Nucleus accumbens (tissue), 56 donors: ENCODE results near the gene VDAC2.
"Not testable (repeated sequence)": the region's sequence is repeated elsewhere in the genome, so short reads cannot be mapped to it uniquely, and the experiment has no call there.

Experiments
- DNase-seq, 56 donors: peaks; one replicate each; lab custom pipeline; 2025; lab: John Stamatoyannopoulos, UW

VDAC2 gene

DNA sequence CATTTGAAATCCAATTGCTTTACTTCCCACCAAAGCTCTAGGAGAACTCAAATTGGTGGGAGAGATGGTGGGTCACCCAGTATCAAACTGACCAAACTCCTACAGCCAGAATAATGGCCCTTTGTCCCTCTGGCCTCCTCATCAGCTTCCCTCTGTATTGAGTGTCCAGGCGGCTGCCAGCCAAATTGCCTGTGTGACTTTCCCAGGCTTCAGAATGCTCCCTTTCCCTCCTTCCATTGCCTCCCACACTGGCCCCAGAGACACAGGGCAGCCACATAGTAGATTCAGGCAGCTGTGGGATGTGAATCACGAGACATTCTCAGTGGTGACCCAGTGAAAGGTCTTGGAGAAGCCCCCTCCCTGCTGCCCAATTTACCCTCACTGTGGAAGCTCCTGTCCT lies 12.7 kb upstream of the VDAC2 start:
- DNase-seq, result peak in 37 of 56 donors; percentile 1 to 64 (median 25)

GRCh38 chr10:75199949-75200348 lies 10.6 kb upstream of the VDAC2 start:
- not testable (repeated sequence) for DNase-seq

GRCh38 chr10:75201793-75202307 lies 8.7 kb upstream of the VDAC2 start:
- DNase-seq, result no peak

DNA sequence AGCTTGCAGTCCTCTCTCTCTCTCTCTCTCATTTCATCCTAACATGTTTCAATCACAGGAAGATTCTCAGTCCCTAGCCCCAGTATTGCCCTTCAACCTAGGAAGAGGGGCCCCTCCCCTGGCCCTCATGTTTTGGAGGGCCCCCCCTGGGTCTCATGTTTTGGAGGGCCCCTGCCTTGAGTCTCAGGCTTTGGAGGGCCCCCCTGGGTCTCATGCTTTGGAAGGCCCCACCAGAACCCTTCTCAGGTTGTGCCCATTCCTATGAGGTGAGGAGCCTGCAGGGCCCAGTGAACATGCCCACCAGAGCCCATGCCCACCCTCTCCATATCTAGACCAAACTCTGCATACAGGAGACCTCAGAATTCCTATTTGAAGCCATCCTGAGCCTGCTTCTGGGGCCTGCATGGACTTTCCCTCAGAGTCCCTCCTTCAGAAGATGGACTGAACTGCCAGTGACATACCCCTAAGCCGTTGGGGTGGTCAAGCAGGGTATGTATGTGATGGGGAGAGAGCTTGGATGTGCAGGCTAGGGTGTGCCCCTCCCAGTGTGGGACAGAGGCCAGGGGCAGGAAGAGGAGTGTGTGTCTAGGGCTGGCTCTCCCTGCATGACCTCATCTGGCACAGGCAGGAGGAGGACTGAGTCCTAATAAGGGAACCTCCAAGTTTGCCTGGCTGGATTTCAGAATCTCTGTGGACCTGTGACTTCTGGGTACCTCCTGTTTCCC lies 8.1 kb upstream of the VDAC2 start:
- no peak for DNase-seq

GRCh38 chr10:75203046-75203620 lies 7.5 kb upstream of the VDAC2 start:
- DNase-seq, result not testable (repeated sequence)

DNA sequence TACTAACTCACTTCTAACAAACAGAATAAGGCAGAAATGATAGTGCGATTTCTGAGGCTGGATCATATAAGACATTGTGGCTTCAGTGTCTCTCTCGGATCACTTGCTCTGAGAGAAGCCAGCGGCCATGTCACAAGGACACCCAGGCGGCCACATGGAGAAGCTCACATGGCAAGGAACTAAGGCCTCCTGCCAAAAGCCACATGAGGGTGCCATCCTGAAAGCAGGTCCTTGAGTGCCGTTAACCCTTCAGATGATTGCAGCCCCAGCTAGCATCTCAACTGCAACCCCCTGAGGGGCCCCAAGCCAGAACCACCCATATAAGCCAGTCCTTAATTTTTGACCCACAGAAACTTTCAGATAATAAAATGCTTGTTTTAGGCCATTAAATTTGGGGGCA lies 6.9 kb upstream of the VDAC2 start:
- no peak for DNase-seq

DNA sequence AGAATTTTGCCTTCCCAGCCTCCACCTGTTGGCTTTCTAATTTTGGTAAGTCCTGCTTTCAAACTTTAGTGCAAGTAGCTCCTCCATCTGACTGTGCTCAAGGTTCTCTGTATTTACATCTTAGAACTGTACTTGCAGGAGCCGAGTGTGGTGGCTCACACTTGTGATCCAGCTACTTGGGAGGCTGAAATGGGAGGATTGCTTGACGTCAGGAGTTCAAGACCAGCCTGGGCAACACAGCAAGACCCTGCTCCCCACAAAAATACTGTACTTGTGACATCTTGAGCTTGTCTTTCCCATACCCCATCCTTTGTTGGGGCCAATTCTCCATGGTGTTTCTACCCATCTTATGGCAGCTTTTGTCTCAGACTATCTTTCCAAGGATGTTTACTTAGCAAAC lies 4.7 kb upstream of the VDAC2 start:
- no peak for DNase-seq

GRCh38 chr10:75206638-75207037 lies 4.0 kb upstream of the VDAC2 start:
- not testable (repeated sequence) for DNase-seq

DNA sequence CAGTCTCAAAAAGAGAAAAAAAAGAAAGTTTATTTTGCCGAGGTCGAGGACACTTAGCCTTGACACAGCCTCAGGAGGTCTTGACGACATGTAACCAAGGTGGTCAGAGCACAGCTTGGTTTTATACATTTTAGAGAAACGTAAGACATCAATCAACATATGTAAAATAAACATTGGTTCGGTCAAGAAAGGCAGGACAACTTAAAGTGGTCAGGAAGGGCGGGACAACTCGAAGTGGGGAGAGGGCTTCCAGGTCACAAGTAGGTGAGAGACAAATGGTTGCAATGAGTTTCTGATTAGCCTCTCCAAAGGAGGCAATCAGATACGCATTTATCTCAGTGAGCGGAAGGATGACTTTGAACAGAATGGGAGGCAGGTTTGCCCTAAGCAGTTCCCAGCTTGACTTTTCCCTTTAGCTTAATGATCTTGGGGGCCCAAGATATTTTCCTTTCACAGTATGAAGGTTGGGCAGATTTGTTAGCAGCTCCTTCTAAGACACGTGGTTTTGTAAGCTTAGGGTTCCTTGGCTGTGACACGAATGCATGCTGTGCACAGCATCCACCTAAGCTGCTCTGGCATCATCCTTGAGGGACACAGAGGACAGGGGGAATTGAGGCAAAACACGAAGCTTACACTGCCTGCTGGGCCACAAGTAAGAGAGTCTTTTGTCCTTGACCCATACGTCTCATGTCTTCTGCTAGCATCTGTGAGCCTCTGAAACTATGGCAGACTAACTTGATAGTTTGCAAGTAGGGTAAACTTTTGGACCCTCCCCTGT lies 3.3 kb upstream of the VDAC2 start:
- DNase-seq, result no peak

- no peak for DNase-seq
Measured at GRCh38 chr10:75207857-75208144, 2.8 kb upstream of the VDAC2 start.

DNA sequence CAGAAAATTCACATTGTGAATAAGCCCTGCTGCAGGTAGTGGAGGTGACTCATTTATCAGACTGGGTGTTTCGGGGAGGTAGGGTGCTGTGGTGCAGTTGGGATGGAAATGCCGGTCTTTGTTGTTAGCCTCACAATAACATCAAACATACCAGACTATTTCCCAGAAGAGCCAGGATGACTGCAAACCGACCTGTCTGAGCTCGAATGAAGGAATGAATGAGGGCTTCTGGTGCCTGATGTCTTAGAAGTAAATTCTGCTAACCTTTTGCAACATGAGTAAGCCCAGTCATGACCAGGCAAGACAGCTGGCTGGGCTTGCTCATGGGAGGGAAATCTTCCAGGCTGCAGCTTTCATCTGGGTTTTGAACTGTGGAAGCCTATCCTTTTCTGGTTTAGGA lies 2.4 kb upstream of the VDAC2 start:
- no peak for DNase-seq

DNA sequence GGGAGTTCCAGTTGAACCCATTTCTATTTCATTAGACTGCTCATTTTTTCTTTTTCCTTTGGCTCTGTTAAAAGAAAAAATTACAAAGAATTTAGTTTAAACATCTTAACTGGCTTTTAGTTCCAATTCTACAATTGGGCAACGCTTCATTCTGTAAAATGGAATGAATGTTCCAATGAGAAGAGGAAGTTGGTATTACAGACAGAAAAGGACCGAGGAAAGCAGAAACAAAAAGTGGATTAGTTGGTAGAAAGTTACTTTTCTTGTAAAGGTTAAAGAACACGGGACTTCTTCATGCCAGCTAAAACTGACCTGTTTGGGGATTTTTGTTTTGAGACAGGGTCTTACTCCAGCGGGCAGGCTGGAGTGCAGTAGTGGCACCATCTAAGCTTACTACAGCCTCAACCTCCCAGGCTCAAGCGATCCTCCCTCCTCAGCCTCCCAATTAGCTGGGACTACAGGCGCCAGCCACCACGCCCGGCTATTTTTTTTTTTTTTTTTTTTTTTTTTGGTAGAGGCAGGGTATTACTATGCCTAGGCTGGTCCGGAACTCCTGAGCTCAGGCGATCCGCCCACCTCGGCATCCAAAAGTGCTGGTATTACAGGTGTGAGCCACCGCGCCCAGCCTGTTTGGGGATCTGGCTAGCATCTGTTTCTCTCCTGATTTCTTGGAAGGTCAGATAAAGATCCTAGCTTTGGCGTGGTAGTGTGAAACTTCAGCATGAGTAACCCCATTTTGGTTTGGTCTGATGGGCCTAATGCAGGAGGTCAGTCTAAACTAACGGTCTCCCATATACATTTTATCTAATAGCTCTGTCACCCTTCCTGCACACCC lies 1.3 kb upstream of the VDAC2 start:
- DNase-seq, result peak in 1 of 56 donors; percentile 18

DNA sequence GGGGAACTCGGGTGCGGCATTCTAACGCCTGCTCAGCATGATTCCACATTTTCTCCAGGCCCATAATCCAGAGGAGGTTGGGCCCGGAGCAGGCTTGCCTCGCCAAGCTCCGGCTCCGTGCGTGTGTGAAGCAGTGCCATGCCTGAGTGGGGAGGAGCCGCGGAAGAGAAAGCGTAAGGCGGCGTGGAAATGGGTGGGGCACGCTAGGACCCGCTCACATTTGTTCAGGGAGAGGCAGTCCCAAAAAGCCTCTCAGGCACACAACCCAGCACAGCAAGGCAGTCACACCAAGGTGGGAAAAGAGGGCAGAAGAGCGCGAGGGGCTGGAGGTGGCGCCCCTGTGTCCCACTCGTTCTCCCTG lies 695 bp upstream of the VDAC2 start:
- DNase-seq, result peak in 48 of 56 donors; percentile 21 to 88 (median 76)

DNA sequence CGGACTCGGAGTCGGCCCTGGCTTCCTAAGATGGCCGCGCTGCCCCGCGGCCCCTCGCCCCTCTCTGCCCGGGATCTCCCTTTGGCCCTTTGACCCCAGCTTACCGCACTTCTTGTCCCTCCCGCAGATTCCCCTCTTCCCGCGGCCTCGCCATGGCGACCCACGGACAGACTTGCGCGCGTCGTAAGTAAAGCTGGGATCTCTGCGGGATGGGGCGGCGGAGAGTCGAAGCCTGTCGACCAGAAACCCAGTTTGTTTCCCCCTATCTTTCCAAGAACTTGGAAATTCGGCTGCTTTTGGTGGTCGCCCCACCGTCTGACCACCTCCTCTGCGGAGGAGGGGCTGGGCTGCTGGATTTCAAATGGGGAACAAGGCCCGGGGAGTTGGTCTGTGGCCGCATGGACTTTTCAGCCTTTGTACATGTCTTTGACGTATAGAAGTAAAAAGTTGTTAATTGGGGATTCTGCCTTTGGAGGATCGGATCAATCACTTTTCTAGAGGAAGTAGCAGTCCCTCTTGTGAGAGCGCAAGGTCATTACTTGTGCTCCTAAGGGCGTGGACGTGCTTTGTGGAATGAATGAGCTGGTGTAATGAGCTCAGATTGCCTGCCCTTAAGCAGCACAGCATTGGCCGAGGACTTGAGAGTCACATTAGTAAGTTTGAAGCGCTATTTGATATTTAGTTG lies 553 bp downstream of the VDAC2 start:
- peak in 1 of 56 donors; percentile 69 for DNase-seq

GRCh38 chr10:75212343-75212742 lies 1.7 kb downstream of the VDAC2 start:
- no peak for DNase-seq

DNA sequence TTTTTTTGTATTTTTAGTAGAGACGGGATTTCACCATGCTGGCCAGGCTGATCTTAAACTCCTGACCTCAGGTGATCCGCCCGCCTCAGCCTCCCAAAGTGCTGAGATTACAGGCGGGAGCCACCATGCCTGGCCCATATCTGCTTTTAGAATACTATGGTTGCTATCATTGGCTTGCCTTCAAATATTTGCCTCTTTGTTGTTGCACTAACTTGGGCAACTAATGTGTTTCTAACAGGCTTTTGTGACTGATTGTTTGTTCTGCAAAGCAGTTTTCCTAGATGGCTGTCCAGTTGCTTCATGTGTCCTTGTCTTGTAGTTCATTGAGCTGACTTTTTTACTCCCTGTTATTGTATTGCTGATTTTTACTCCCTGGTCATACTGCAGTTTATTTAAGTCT lies 9.7 kb downstream of the VDAC2 start:
- DNase-seq, result no peak

- not testable (repeated sequence) for DNase-seq
Measured at GRCh38 chr10:75221492-75221891, 10.9 kb downstream of the VDAC2 start.

- no peak for DNase-seq
Measured at GRCh38 chr10:75223507-75223906, 12.9 kb downstream of the VDAC2 start.

- DNase-seq, result no peak
Measured at GRCh38 chr10:75226095-75226494, 15.5 kb downstream of the VDAC2 start.

DNA sequence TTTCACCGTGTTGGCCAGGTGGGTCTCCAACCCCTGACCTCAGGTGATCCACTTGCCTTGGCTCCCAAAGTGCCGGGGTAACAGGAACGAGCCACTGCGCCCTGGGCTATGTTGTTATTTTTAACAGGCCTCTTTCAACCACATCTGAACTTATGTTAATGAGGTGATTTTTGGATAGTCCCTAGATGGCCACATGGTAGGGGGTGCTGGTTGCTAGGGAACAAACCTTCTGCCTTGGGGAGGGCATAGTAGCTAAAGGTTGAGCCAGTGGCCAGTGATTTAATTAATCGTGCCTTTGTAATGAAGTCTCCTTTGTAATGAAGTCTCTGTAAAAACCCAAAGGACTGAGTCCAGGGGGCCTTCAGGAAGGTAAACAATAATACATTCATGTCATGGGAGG lies 16.1 kb downstream of the VDAC2 start:
- DNase-seq, result no peak
